Stimulated activated CD4-positive, alpha-beta T cell treated with anti-CD3 and anti-CD28 coated beads, TNF-alpha, amount 100 ng/mL, for 1 hour (primary cell): ENCODE measurements around the gene ZNF423.

Experiments used
- DNase-seq, 3 donors: peaks; one replicate each; pipeline ENCODE4 v3.0.0-alpha.2; 2020; ENCODE audit warnings: low read depth in 3 of 3, low spot score in 1 of 3

Gene ZNF423

DNA sequence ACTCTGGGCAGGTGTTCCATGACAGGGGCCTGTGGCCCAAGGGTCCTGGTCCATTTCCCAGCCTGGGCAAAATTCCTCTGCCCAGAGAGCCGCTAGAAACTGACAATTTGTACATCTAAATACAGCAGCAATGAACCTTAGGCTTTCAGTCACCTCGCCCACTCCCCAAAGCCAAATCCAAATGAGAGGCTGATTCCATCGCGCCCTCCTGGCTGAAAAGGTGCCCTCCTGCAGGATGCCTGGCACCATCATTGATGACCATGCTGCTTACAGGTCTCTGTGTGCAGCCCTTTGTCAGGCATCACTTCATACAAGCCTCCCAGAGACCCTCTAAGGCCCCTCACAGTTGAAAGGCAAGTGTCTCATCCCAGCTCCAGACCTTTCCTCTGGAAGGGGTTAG lies 367.6 kb downstream of the ZNF423 start:
- DNase-seq = no peak

GRCh38 chr16:49487746-49488145 lies 368.2 kb downstream of the ZNF423 start:
- no peak for DNase-seq

- DNase-seq = no peak
Measured at GRCh38 chr16:49486400-49486799, 369.5 kb downstream of the ZNF423 start.

DNA sequence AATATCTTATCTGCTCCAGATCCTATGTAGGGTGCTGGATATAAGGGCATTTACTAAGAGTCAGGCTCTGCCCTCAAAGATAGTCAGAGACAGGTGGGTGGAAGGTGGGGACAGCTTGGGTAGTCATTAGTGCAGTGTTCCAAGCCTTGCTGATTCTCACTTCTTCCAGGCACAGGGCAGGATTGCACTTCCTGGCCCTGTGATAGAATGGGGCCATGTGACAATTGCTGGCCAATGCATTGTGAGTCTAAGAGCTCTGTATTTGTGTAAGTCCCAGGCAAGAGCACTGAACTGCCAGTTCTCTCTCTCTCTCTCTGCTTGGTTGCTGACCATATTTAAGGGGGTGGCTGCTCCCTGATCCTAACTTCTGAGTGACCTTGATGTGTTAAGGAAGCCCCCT lies 370.2 kb downstream of the ZNF423 start:
- no peak for DNase-seq

DNA sequence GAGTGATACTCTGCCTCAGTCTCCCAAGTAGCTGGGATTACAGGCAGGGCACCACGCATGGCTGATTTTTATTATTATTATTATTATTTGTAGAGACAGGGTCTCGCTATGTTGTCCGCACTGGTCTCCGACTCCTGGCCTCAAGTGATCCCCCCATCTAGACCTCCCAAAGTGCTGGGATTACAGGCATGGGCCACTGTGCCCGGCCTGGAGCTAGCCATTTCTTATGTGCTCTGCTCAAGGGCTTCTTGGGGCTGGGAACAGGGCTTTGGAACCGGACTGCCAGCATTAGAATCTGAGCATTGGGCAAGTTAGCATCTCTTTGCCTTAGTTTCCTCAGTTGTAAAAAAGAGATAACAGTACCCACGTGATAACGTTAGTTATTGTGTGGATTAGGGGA lies 371.0 kb downstream of the ZNF423 start:
- no peak for DNase-seq

DNA sequence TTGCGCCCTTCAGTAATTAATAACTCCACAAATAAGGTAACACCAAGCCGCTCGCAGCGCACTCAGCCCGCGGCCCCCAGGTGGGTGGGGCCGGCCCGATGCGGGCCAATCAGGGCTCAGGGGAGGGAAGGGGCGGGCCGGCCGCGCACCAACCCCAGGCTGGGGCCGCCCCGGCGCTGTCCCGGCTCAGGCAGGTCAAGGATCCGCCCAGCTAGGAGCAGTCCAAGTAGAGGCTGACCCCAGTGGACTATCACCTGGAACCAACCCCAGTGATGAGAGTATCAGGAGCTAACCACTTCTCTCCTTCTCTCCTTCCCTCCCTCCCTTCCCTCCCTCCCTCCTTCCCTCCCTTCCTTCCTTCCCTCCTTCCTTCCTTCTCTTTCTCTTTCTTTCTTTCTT lies 371.5 kb downstream of the ZNF423 start:
- DNase-seq = peak in 1 of 3 donors; percentile 18

GRCh38 chr16:49483651-49484450 lies 372.1 kb downstream of the ZNF423 start:
- DNase-seq = no peak

- DNase-seq = no peak
Measured at GRCh38 chr16:49483251-49483650, 372.7 kb downstream of the ZNF423 start.

DNA sequence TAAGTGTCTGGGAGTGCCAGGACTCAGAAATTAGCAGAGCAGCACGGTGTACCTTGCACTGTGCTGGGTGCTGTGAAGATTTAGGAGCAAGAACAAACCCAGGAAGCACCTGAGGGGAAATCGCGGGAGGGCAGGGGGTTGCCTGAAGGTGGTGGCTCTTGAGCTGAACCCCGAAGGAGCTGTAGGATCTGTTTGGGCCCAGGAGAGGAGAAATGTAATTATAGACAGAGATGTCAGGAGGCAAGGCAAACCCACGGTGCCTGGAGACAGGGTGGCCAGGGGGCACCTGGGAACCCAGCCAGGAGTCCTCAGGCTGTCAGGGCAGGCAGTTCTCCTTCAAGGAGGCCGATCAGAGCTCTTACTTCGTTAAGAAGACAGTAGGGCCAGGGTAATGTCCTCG lies 373.2 kb downstream of the ZNF423 start:
- DNase-seq = no peak

DNA sequence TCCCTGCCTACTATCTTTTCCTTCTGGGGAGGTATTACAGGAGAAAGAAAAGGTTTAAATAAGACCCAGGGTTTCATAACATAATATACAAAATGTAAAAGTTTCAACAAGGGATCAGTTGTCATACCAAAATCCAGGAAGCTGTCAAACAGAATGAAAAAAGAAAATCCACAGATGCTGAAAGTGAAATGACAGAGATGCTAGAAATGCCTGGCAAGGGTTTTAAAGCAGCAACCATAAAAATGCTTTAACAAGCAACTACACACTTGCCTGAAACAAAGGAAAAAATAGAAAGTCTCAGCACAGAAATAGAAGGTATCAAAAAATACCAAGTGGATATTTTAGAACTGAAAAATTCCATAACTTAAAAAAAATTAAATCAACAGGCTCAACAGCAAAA lies 377.3 kb downstream of the ZNF423 start:
- DNase-seq = no peak

DNA sequence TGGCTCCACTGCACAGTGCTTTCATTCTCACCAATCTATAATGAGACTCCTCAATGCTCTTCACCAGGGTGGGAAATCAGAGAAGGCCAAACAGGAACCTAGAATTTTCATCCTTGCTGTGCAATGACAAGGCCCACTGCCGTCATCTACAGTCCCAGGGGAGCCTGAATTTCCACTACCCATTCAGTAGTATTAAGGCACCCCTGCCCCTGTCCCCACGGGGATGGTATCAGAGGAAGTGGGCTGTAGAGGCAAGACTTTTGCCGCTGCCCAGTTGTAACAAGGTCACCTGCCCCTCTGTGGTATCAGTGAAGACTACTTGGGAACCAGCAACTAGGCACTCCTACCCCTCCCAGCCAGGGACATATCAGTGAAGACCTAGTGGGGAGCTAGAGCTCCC lies 377.8 kb downstream of the ZNF423 start:
- no peak for DNase-seq

DNA sequence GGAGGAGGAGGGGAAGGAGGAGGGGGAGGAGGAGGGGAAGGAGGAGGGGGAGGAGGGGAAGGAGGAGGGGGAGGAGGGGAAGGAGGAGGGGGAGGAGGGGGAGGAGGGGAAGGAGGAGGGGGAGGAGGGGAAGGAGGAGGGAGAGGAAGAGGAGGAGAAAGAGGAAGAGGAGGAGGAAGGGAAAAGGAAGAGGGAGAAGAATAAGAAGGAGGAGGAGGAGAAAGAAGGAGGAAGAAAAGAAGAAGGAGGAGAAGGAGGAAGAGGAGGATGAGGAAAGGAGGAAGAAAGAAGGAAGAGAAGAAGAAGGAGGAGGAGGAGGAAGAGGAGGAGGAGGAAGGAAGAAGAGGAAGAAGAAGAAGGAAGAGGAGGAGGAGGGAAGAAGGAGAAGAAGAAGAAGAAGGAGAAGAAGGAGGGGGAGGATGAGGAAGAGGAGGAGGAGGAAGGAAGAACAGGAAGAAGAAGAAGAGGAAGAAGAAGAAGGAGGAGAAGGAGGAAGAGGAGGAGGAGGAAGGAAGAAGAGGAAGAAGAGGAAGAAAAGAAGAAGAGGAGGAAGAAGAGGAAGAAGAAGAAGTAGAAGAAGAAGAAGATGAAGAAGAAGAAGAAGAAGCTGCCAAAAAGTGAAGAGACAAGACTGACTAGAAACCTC lies 378.5 kb downstream of the ZNF423 start:
- DNase-seq = no peak

GRCh38 chr16:49474741-49475140 lies 381.2 kb downstream of the ZNF423 start:
- no peak for DNase-seq

DNA sequence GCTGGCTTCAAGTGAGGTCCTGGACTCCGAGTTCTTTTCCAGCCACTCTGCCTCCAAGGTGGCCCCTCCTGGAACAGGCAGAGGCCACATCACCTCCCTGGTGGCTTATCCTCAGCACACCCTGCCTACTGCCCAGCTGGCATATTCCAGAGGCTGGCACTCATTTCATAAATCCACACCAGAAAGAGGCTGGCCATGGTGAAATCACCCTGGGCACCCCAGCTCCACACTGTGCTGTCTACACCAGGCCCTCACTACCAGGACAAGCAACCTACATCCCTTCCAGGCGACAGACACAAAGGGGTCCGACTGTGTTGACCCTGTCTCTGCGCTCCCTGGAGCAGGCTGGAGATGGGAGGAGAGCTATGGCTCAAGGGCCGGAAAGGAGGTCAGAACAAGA lies 382.1 kb downstream of the ZNF423 start:
- DNase-seq = no peak

- DNase-seq = no peak
Measured at GRCh38 chr16:49473131-49473530, 382.8 kb downstream of the ZNF423 start.

DNA sequence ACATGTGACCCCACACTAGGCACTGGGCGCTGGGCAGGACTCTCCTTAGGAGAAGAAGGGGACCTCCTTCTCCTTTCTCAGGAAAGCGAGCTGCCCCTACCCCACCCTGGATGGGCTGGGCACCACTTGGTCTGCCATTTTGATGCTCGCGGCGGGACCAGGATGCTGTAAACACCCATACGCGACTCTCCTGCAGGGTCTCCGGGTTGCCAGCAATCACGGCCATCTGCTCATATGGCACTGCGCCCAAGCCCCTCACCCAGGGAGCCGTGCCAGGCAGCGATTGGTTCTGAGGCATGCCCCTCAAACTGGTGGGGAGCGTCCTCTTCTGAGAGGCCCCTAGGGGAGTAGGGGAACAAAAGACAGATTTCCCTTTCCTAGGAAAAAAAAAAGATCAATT lies 383.3 kb downstream of the ZNF423 start:
- no peak for DNase-seq

GRCh38 chr16:49471038-49471727 lies 384.7 kb downstream of the ZNF423 start:
- no peak for DNase-seq

- DNase-seq = no peak
Measured at GRCh38 chr16:49470513-49470991, 385.4 kb downstream of the ZNF423 start.

GRCh38 chr16:49469930-49470451 lies 385.9 kb downstream of the ZNF423 start:
- no peak for DNase-seq

DNA sequence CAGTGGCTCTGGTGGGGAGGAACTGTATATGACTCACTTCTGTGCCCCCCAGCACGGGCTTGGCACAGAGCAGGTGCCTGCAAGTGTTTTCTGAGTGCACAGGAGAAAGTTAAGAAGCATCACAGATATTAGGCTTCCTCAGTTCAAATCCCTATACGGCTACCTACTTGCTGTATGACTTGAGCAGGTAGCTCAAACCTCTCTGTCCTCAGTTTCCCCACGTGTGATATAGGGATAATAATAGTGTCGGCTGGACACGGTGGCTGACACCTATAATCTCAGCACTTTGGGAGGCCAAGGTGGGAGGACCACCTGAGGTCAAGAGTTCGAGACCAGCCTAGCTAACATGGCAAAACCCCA lies 386.6 kb downstream of the ZNF423 start:
- no peak for DNase-seq

- DNase-seq = no peak
Measured at GRCh38 chr16:49468611-49469310, 387.2 kb downstream of the ZNF423 start.
